Bronchial smooth muscle cell (primary cell): Measurements from ENCODE around the gene KLLN. TPM values are rescaled to one million over a fixed set of nuclear protein-coding genes. Genes with fewer than 3 reads are reported as not detected.

Source experiments
- total RNA-seq: library from RNA; depleted of rRNA; stranded (reverse); fragments of >200 nt; gene quantifications from 2 replicates; pipeline ENCODE4 v1.2.1, GENCODE V29; 2014

KLLN gene
- total RNA-seq: 0.34 and 0.47 TPM in 2 replicates

GRCh38 chr10:87863053-87863943 lies at the start of gene KLLN, which contains the start of gene PTEN:
TSS of gene KLLN (minus strand) at chr10:87863533. CDS start at chr10:87862487, 1,046 bp downstream.
TSS of gene PTEN (plus strand) at chr10:87863625. CDS start at chr10:87864470, 845 bp downstream.

GRCh38 chr10:87817609-87818504 lies 45.5 kb downstream of the KLLN start, which contains the start of gene ATAD1:
TSS of gene ATAD1 (minus strand) at chr10:87818226. CDS start at chr10:87814599, 3,627 bp downstream.

Other genes with a start within 250 kb of the KLLN start
- 82.8 and 191 TPM in 2 replicates for gene PAPSS2, start 203.7 kb downstream of the KLLN start, total RNA-seq
- gene ATAD1, start 45.3 kb downstream of the KLLN start, total RNA-seq: 26.4 and 29.6 TPM in 2 replicates
- 161 and 168 TPM in 2 replicates for gene PTEN, start 92 bp upstream of the KLLN start, total RNA-seq